GM18870 (cell line): ENCODE results near the gene COL27A1.

Experiments
- ATAC-seq: cut with Tn5 transposase; IDR thresholded peaks from one replicate; pipeline ENCODE4 v1.9.1; 2021; ENCODE audit warnings: moderate library complexity; ENCODE audit not compliant: unreplicated experiment

The COL27A1 gene

DNA sequence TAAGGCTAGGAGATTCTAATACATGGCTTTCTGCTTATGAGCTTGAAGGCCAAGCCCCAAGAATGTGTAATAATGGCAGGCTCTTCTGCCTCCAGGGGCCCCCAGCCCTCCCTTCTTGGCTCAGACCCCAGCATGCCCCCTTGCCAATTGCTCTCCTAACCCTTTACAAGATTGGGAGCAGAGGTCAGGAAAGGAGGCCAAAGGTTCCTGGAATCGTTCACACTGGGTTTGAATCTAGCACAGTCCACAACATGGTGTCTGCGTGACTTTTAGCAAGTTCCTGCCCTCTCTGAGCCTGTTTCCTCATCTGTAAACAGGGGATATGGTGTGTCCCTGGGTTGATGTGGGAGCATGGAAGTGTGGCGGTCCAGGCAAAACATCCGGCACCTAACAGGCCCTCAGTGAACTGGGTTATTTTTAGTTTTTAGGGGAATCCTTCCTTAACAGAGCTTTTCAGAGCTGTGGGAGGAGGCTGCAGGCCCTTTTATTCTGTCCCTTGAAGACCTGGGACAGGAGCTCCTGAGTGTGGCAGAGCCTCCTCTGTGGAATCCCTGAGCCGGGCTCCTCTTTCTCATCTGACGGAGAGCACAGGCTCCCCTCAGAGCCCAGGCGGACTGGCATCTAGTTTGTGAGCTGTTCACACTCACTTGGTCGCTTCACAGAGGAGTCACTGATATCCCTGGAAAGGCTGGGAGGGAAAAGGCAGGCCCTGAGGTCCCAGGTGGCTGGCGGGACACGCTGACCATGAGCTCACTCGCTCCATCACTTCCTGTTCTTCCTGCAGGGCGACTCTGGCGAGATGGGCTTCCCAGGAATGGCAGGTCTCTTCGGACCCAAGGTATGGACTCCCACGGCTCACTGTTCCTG is 144.2 kb downstream of the COL27A1 start:
- ATAC-seq = no peak

DNA sequence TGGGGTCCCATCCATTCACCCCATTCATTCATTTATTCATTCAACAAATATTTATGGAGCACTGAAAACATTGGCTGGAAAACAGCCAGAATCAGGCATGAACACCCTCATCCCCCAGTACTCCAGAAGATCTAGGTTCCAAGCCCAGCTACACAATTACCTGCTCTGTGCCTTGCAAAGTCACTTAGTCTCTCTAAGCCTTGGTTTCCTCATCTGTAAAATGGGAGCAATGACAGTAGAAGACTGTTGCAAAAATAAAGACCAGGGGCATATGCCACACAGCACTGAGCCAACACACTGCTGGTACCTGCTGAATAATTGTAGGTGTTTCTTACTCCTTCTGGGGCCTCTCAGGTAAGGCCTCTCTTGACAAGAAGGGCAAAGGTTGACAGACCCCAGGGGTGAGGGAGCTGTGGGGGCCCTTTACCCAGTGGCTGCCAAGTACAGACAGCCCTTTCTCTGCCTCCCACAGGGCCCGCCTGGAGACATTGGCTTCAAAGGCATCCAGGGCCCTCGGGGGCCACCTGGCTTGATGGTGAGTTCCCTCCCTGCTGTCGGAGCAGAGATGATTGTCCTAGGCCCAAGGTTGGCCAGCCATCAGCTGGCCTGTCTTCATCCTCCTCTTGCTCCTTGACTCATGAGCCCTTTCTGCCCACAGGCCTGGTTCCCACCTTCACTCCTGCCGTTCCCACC is 145.0 kb downstream of the COL27A1 start:
- ATAC-seq = no peak

DNA sequence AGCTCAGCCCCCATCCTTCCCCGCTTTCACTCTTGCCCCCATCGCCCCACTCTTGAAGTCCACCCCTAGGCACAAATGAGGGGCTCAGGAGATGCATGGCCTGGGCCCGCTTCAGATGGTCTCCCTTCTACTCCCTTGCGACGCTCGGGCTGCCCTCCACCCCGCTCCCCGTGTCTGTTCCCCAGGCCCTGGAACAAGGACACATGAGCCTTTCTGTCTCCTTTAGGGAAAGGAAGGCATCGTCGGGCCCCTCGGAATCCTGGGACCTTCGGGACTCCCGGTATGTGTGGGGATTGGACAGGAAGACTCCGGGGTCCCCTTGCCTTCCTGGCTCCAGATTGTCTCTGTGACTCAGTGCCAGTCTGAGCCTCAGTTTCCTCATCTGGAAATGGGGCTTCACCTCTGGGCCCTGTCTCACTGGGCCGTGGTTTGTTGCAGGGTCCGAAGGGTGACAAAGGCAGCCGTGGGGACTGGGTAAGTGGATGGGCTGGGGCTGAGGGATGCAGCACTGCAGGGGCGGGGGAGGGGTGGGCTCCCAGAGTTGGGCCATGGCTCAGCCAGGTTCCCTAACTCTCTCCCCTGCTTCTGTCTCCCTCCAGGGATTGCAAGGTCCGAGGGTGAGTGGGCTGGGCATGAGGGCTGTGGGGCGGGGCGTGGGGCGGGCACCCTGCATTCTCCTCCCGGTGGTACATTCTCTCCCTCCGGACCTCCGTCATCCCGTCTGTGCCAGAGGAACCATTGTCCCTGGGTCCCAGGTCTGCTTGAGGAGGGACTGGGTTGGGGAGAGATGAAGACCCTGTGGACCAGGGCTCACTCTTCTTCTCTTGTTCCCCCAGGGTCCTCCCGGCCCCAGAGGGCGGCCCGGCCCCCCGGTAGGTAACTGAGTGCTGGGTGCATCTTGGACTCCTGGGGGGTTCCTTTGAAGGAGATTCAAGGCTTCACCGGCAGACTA is 145.8 kb downstream of the COL27A1 start:
- no peak for ATAC-seq

- ATAC-seq = no peak
These were observed 146.6 kb downstream of the COL27A1 start for GRCh38 chr9:114301798-114302565.

DNA sequence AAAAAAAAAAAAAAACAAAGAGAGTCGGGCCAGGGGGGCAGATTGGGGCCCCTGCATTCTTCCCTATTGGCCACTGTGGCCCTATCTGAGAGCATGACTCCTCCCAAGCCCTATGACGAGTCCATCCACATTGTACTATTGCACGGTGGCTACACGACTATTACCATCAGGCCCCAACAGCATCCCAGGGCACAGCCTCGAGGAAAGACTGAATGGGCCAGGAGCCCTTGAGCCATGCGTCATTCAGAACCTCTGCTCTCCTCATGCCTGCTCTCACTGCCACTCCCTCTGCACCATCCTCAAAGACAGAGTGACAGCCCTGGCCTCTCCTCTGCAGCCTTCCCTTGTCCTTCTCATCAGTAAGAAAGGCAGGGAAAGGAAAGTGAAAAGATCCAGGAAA is 147.4 kb downstream of the COL27A1 start:
- ATAC-seq = no peak

DNA sequence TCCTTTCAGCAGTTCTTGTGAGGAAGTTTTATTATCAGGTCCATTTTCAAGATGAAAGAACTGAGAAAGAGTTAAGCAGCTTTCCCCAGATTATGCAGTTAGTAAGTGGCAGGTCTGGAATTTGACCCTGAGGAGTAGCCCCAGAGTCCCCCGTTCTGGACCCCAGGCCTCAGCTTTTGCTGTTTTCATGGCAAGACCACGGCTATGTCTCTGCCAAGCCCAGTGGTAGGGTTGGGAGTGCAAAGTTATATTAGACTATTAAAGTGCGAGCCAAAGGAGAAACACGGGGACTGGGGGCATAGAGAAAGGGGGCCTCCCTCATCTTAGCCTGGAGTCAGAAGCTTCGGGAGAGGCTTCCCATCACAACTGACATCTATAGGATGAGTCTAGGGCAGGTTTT is 148.2 kb downstream of the COL27A1 start:
- ATAC-seq = no peak

DNA sequence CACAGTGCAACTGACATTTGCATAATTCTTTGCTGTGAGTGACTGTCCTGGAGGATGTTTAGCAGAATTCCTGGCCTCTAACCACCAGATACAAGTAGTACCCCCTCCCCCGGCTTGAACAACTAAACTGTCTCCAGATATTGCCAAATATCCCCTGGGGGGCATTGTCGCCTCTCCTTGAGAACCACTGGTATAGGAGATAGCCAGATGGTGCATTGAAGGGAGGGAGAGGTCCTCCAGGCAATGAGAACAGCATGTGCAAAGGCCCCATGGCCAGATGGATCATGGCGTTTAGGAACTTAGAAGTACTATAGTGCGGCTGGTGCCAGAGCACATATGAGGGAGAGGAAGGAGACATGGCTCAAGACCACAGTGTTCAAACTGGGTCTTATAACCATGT is 148.6 kb downstream of the COL27A1 start:
- ATAC-seq = no peak

GRCh38 chr9:114304416-114305188 is 149.3 kb downstream of the COL27A1 start:
- ATAC-seq = no peak

- ATAC-seq = no peak
These were observed 152.5 kb downstream of the COL27A1 start for GRCh38 chr9:114307899-114308267.

GRCh38 chr9:114308361-114308950 is 153.1 kb downstream of the COL27A1 start:
- ATAC-seq = no peak

DNA sequence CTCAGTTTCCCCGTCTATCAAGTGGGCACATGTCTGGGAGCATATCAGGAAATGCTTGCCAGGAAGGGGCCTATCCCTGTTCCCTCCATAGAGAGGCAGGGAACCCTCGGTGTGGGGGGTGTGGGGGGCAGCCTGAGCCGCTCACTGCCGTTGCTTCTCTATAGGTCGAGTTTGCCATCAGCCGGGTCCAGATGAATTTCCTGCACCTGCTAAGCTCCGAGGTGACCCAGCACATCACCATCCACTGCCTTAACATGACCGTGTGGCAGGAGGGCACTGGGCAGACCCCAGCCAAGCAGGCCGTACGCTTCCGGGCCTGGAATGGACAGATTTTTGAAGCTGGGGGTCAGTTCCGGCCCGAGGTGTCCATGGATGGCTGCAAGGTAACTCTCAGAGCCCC is 153.8 kb downstream of the COL27A1 start:
- ATAC-seq = no peak

DNA sequence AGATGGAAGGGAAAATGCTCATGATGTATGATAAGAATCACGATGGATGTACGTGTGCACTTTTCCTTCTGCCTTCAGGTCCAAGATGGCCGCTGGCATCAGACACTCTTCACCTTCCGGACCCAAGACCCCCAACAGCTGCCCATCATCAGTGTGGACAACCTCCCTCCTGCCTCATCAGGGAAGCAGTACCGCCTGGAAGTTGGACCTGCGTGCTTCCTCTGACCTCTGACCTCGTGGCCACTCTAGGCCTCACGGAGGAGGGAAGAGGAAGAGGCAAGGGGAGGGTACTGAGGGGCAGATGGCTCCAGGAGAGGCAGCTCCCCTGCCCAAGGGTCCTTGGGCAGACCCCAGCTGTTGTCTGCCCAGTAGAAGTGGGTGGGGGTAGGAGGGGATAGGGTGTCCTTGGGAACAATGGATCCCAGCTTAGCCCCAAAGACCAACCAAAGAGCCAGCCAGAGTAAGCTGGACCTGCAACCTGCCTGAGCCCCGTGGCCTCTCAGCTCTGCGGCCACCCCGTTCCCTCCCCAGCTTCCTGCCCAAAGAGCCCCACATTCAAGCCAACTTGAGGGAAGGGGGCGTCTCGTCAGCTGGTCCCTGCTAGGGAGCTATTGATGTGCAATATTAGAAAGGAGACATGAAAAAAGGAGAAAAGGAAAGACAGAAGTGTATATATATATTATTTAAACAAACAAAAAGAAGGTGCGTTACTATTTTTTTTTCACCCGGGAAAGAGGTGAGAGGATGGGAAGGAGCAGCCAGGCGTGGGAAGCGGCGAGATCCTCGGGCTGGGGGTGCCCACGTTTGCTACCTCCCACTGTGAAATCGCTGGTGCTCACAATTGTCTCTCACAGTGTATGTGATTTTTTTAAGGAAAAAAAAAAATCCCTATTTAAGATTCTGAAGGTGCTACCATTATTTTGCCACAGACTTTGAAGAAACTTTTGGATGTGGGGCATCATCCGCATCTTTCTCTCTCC is 155.4 kb downstream of the COL27A1 start:
- no peak for ATAC-seq

- ATAC-seq = no peak
These were observed 156.5 kb downstream of the COL27A1 start for GRCh38 chr9:114311571-114312512.

DNA sequence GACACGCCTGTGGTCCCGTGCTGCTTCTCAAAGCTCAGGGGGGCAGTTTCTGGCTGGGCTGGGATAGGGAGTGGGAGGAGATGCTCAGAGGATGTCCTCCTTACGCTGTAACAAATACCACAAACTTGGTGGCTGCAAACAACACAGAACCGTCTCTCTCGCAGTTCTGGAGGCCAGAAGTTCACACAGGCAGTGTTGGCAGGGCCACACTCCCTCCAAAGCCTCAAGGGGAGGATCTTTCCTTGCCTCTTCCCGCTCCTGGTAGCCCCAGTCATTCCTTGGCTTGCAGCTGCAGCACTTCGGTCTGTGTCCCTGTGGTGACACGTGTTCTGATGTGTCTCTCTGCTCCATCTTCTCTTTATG is 157.2 kb downstream of the COL27A1 start:
- no peak for ATAC-seq

GRCh38 chr9:114313186-114313585 is 157.8 kb downstream of the COL27A1 start:
- ATAC-seq = no peak

- no peak for ATAC-seq
These were observed 159.0 kb downstream of the COL27A1 start for GRCh38 chr9:114314256-114314867.
